ENCODE results near the gene FOXA3.

FOXA3 gene

DNA sequence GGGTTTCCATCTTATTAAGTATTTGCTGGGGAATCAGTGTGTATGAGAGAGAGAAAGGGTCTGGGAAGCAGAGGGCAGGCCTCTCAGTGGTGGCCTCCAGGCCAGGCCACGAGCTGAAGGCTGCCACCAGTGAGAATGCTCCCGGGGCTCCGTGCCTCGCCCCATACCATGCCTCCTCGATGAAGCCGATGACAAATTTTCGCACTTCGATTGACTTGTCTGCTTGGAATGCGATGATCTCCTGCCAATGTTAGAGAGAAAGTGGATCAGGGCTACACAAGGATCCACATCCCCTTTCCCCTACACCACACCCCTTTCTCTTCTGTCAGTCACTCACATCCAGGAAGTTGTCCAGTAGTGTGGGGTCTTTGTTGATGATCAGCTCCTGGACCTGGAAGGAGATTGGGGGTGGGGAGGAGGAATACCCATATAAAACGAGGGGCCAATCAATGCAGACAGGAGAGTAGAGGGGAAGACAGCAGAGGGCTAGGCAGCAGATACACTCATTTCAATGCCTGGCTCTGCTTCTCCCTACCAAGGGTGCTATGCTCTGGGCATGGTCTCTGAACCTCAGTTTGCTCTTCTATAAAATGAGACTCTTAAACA, 11.9 kb upstream of the FOXA3 start:
- H3K4me3 ChIP-seq (ENCODE audit: low read depth, low read length), result no peak overlapping the region
- no peak for DNase-seq (ENCODE audit: low read depth)
- TF ChIP-seq, protein P1, sequence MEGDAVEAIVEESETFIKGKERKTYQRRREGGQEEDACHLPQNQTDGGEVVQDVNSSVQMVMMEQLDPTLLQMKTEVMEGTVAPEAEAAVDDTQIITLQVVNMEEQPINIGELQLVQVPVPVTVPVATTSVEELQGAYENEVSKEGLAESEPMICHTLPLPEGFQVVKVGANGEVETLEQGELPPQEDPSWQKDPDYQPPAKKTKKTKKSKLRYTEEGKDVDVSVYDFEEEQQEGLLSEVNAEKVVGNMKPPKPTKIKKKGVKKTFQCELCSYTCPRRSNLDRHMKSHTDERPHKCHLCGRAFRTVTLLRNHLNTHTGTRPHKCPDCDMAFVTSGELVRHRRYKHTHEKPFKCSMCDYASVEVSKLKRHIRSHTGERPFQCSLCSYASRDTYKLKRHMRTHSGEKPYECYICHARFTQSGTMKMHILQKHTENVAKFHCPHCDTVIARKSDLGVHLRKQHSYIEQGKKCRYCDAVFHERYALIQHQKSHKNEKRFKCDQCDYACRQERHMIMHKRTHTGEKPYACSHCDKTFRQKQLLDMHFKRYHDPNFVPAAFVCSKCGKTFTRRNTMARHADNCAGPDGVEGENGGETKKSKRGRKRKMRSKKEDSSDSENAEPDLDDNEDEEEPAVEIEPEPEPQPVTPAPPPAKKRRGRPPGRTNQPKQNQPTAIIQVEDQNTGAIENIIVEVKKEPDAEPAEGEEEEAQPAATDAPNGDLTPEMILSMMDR (IDR thresholded peaks at IDR 0.05; ENCODE audit: control insufficient read depth, extremely low read depth, insufficient read depth), result no peak

DNA sequence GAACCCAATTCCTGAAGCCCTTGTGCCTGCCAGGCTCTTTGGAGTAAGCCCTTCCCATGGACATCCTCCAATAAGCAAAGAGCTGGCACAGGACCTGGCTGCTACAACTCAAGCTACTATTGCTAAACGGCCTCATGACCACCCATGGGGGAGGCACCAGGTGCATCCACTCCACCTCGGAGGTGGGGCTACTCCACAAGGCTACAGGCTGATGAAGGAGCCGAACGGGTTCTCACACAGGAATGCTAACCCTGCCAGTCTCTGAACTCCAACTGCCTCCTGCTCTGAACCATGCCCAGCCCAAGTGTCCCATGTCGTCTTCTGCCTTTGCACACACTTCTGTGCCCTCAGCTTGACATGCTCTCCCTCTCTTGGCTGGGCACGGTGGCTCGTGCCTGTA, 11.1 kb upstream of the FOXA3 start:
- DNase-seq (ENCODE audit: low read depth), result no peak
- H3K4me3 ChIP-seq (ENCODE audit: low read depth, low read length), result no peak overlapping the region
- TF ChIP-seq, protein P1 (IDR thresholded peaks at IDR 0.05; ENCODE audit: control insufficient read depth, extremely low read depth, insufficient read depth), result no peak

DNA sequence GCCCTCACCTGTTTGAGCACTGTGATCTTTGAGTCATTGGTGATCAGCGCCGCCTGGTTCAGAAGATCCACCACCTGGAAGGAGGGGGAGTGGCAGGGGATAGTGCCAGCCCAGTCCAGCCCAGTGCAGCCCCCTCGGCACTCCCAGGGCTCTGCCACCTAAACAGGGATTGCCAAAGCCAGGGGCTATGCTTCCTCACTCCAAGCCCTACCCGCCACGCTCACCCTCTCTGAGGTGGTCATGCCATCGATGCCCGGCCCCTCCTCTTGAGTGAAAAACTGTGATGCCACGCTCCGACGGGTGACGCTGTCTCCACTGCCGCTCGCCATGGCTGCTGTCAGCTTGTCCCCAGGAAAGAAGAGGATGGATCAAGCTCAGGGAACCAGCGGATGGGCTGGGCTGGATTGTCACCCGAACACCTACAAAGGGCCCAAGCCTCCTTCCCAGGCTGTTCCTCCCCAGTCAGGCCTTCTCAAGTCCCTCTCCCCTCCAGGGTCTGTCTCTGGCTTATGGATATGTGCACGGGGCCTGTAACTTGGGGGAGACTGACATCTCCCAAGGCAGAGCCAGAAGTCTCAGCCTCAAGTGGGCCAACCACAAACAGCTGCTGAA, 9.9 kb upstream of the FOXA3 start:
- no peak overlapping the region for H3K4me3 ChIP-seq (ENCODE audit: low read depth, low read length)
- no peak for DNase-seq (ENCODE audit: low read depth)
- TF ChIP-seq, protein P1 (IDR thresholded peaks at IDR 0.05; ENCODE audit: control insufficient read depth, extremely low read depth, insufficient read depth), result no peak

DNA sequence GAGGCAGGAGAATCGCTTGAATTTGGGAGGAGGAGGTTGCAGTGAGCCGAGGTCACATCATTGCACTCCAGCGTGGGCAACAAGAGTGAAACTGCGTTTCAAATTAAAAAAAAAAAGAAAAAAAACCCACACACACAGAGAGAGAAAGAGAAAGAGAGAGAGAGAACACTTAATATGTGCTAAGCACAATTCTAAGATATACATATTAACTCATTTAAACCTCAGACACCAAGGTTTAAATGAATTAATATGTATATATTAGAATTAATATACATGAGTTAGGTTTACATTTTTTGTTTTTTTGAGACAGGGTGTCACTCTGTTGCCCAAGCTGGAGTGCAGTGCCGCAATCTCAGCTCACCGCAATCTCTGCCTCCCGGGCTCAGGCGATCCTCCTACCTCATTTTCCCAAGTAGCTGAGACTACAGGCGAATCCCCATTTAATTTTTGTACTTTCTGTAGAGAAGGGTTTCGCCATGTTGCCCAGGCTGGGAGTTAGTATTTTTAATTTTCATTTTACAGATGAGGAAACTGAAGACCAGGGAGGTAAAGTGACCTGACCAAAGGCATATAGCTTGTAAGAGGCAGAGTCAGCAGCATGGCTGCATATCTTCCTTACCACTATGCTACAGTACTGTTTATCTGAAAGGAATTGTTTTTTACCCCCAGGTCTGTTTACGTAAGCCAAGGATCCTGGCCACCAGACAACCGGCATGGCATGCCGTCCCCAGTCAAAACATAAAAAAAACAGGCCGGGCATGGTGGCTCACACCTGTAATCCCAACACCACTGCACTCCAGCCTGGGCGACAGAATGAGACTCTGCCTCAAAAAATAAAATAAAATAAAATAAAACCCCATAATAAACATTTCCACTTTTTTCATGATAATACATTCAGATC, 3.5 kb upstream of the FOXA3 start:
- no peak overlapping the region for H3K4me3 ChIP-seq (ENCODE audit: low read depth, low read length)
- no peak for DNase-seq (ENCODE audit: low read depth)
- TF ChIP-seq, protein P1 (IDR thresholded peaks at IDR 0.05; ENCODE audit: control insufficient read depth, extremely low read depth, insufficient read depth), result no peak

DNA sequence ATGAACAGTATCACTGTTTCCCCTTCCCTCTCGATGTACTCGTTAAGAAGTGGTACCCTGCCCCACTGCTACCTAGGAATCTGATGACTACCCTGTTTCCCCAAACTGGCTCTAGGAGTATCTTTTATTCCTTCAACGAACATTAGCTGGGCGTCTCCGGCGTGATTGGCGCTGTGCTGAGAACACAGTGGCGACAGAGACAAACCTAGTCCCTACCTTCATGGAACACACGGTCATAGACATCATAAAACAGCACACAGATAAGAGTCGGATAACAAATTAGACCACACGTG, 1.9 kb upstream of the FOXA3 start:
- no peak for DNase-seq (ENCODE audit: low read depth)
- TF ChIP-seq, protein P1 (IDR thresholded peaks at IDR 0.05; ENCODE audit: control insufficient read depth, extremely low read depth, insufficient read depth), result no peak
- H3K4me3 ChIP-seq (ENCODE audit: low read depth, low read length), result peak overlapping the region; percentile 86

DNA sequence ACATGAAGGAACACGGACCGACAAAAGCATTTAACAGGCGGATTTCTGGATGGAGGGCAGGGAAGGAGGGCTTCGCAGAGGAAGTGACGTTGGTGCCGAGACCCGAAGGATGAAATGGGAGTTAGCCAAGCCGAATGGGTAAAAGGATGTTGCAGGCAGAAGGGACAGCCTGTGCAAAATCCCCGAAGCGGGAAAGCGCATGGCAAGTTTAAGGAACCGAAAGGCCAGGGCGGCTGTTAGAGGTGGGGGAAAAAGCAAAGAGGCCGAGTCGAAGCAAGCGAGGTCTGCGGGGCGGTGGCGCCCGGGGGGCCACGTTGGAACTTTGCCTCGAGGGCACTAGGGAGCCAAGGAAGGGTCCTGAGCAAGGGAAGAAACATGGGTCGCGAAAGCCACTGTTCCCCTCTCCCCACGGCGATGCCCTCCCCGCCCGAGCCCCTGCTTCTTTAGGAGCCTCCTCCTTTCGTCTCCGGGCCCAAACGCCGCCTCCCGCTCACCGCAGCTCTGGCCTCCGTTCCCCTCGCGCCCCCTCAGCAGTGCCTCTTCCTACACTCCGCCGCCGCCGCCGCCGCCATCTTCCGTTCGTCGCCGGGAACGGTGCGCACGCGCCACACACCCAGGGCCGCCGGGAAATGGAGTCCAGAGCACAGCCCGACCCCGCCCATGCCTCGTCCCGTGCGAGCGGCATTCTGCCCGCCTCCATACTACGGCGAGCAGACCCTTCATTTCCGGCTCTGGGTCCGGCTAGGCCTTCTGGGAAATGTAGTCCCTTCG, 1.4 kb upstream of the FOXA3 start, which contains the start of gene SYMPK:
Gene SYMPK (minus strand): TSS at position 584 of the 771 bp plus-strand sequence. CDS start 8,652 bp downstream, outside the sequence.
- peak; percentile 81 for DNase-seq (ENCODE audit: low read depth)
- H3K4me3 ChIP-seq (ENCODE audit: low read depth, low read length), result peak within 1 kb of the TSS; percentile 86
- TF ChIP-seq, protein P1 (IDR thresholded peaks at IDR 0.05; ENCODE audit: control insufficient read depth, extremely low read depth, insufficient read depth), result no peak
